GM21723 (cell line): ENCODE measurements around the gene PCBP1.
"Not testable (repeated sequence)": the region's sequence is repeated elsewhere in the genome, so short reads cannot be mapped to it uniquely, and the experiment has no call there.

Experiments used
- ATAC-seq: cut with Tn5 transposase; IDR thresholded peaks from one replicate; pipeline ENCODE4 v1.9.1; 2021; ENCODE audit warnings: mild to moderate bottlenecking, moderate library complexity; ENCODE audit not compliant: unreplicated experiment

PCBP1 gene

GRCh38 chr2:70086838-70087701 lies at the start of gene PCBP1:
PCBP1 (plus strand) TSS chr2:70087477; CDS start chr2:70087744, 267 bp downstream.
- peak; percentile 33 for ATAC-seq

GRCh38 chr2:70039366-70039765 lies 47.9 kb upstream of the PCBP1 start:
- ATAC-seq = no peak

- no peak for ATAC-seq
These were observed 45.6 kb upstream of the PCBP1 start for GRCh38 chr2:70041663-70042062.

DNA sequence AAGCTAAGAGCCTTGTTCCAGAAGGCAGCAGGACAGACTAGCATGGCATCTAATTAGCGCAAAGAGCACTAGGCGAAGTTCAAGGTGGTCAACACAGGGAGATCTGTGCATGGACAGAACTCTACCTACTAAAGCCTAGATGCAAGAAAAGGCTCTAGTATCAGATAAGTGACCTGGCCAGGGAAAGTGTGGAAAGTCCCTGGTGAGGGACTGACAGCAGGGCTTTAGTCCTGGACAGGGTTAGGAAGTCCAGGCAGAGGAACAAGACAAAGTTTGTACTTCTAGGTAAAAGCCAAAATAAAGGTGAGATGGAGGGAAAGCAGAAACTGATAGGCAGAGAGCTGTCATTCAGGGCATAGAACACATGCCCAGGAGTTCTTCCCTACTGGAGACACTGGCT lies 45.0 kb upstream of the PCBP1 start:
- no peak for ATAC-seq

GRCh38 chr2:70043252-70043875 lies 43.9 kb upstream of the PCBP1 start:
- ATAC-seq = no peak

GRCh38 chr2:70044290-70045040 lies 42.8 kb upstream of the PCBP1 start:
- ATAC-seq = no peak

DNA sequence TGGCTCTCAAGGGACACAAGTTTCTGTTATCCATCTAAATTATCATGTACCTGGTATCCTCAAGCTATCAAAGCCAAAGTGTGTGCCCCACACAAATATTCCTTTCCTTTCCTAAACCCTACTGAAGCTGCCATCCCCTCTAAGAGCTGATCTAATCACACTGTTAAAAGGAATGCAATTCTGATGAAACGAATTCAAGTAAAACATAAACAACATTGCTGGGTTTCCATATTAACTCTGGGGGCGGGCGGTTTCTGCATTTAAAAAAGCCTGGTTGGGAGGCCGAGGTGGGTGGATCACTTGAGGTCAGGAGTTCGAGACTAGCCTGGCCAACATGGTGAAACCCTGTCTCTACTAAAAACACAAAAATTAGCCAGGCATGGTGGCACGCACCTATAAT lies 41.9 kb upstream of the PCBP1 start:
- no peak for ATAC-seq

GRCh38 chr2:70045932-70046331 lies 41.3 kb upstream of the PCBP1 start:
- no peak for ATAC-seq

- ATAC-seq = no peak
These were observed 40.7 kb upstream of the PCBP1 start for GRCh38 chr2:70046534-70046933.

DNA sequence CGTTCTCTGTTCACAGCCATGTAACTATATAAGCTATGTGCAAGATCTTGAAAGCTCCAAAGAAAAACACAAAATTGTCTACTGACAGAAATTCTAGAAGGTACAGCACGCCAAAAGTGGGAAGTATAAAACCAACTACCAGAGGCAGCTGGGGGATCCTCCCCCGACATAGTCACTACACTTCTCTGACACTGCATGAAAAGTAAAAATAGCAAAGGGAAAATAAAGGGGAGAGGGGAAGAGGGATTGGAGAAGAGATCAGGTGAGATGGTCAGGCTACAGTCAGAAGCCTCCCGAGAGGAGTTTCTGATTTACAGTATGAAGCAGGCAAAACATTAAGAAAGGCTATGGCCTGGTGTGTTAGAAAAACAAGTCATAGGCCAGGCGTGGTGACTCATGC lies 39.8 kb upstream of the PCBP1 start:
- ATAC-seq = no peak

GRCh38 chr2:70049255-70049654 lies 38.0 kb upstream of the PCBP1 start:
- ATAC-seq = no peak

- ATAC-seq = no peak
These were observed 36.4 kb upstream of the PCBP1 start for GRCh38 chr2:70050631-70051425.

DNA sequence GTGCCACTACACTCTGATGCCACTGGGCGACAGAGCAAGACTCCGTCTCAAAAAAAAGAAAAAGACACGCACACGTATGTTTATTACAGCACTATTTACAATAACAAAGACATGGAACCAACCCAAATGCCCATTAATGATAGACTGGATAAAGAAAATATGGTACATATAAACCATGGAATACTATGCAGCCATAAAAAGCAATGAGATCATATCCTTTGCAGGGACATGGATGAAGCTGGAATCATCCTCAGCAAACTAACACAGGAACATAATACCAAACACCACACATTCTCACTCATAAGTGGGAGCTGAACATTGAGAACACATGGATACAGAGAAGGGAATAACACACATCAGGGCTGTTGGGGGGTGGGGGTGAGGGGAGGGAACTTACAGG lies 32.0 kb upstream of the PCBP1 start:
- not testable (repeated sequence) for ATAC-seq

GRCh38 chr2:70061317-70061716 lies 26.0 kb upstream of the PCBP1 start:
- ATAC-seq = no peak

DNA sequence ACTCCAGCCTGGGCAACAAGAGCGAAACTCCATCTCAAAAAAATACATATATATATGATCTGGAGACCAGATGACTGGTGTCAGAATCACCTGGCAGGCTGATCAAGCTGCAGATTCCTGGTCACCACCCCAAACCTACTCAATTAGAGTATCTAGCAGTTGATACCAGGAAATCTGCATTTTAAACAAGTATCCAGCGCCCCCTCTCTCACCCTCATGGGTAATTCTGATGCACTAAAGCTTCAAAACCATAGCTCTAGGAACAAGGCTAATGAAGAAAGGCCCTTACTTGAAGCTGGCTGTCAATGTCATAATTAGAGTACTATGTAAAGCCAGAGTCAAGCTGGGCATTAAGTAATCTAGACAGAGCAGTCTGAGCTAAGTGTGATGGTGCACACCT lies 25.0 kb upstream of the PCBP1 start:
- no peak for ATAC-seq

DNA sequence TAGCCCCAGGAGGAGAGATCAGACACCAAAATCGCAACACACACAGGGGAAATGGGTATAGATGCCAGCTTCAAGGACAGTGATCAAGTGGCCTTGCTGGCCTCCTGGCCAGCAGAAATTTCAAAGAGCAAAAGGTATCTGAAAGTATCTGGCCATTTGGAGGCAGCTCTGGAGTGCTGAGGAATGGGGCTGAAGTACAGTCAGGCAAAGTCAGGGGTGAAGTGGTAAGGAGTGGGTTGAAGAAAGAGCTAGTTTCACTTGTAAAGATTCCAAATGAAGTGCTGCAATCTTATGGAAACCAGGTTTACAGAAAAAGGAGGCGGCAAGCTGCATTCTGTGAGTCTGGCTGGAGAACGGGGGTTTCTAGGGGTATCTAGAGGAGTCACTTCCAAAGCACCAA lies 19.2 kb upstream of the PCBP1 start:
- no peak for ATAC-seq

DNA sequence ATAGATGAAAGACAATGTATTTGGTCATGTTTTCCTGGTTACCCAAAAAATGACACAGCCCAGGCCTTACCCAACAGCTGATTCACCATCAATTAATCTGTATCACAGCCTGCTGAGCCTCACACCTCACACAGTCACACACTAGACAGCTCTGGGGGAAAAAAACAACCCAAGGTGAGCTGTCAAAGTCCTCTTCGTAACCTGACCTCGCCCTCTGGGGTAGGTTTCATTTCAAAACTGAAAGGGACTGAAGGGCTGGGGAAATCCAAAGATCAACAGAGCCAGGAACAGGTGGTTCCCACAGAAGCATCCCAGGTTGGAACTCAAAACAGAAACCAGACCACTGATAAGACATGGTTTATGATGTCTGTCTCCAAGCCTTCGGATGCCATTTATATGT lies 18.2 kb upstream of the PCBP1 start:
- ATAC-seq = peak; percentile 81

DNA sequence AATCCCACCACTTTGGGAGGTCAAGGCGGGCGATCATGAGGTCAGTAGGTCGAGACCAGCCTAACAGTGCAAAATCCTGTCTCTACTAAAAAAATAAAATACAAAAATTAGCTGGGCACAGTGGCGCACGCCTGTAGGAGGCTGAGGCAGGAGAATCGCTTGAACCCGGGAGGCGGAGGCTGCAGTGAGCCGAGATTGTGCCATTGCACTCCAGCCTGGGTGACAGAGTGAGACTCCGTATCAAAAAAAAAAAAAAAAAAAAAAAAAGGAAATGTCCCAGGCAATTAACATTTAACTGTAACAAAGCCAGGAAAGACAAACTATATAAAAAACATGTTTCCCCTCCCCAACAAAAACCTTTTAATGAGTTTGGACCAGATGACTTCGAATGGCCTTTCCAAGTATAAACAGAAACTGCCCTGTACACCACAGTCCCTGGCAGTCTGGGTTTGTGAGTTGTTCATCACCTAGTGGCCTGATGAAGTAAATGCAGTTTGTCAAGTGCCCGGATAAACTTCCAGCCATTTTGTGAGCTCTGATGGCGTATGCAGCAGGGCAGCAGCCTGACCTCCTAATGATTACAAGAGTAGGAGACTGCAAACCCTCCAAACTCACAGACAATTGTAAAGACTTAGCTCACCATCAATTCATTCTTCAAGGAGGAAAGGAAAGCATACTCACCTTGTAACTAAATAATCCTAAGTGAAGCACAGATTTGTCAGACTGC lies 16.6 kb upstream of the PCBP1 start:
- ATAC-seq = peak; percentile 75

- no peak for ATAC-seq
These were observed 13.8 kb upstream of the PCBP1 start for GRCh38 chr2:70073493-70073892.

DNA sequence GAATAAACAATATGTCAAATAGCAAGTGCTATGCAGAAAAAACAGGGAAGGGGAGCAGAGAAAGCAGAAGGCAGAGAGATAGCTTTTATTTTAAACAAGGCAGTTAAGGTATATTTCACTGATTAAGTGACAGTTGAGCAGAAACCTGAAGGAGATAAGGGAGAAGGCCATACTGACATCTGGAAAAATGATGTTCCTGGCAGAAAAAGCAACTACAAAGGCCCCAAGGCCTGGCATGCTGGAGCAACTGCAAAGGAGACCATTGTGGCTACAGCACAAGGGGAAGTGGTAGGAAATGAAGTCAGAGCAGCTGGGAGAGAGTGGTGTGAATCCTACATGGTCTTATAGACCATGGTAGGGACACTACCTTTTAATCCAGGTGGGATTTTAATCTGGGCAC lies 8.9 kb upstream of the PCBP1 start:
- no peak for ATAC-seq
